NOMO-1 treated with DMSO at 0.1 percent for 48 hours (cell line): ENCODE data around the gene CAMKMT.

Experiments used
- DNase-seq: peaks from one replicate; lab custom pipeline; 2025; ENCODE audit not compliant: unreplicated experiment; lab: John Stamatoyannopoulos, UW

The CAMKMT gene

DNA sequence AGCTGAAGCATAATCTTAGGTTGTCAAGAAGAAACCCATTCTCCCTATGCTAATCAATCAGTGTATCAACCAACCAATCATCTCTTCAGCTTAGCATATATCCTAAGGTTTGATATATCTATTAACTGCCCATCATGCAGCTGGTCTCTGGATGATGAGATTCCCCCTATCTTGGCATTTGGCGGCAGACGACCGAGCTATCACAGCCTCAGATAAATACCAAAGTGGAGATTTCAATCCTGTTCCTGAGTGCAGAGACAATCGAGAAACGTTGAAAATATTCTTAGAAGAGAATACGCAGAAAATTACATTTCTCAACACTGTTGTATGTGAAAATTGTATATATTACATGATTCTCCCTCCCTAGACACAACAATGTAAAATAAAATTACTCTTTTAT, 320.7 kb downstream of the CAMKMT start:
- DNase-seq = no peak

DNA sequence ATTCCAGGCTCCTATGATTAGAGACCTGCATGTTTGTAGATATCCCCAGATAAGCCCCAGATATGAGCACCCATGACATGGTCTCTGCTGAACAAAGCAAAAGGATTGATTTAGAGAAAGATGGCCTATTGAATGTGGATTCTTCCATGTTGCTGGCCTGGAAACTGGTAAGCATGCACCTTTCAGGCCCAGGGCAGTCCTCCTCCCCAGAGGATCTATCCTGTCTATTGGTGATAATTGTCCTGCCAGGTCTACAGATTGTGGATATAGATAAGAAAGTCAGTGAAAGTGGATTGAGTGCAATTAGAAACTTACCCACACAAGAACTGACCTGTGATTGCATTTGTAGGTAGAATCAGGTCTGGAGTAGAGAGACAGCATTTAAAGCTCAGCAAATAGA, 322.8 kb downstream of the CAMKMT start:
- no peak for DNase-seq

DNA sequence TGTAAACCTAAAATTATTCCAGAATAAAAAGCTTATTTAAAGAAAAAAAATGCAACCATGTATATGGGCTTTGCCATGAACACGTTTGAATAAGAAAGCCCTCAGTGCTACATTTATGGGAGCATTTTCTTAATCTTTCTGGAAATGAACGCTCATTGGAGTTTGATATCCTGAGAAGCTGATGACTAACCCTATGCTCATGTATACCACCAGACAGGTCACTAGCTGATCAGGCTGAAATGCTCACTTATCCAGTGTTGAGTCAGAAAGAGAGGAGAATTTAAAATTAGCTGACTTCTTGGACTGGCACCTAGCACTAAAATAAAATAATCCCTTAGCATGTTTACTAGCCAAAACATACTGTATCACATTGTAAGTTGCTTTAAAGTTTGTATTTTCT, 324.8 kb downstream of the CAMKMT start:
- DNase-seq = no peak

DNA sequence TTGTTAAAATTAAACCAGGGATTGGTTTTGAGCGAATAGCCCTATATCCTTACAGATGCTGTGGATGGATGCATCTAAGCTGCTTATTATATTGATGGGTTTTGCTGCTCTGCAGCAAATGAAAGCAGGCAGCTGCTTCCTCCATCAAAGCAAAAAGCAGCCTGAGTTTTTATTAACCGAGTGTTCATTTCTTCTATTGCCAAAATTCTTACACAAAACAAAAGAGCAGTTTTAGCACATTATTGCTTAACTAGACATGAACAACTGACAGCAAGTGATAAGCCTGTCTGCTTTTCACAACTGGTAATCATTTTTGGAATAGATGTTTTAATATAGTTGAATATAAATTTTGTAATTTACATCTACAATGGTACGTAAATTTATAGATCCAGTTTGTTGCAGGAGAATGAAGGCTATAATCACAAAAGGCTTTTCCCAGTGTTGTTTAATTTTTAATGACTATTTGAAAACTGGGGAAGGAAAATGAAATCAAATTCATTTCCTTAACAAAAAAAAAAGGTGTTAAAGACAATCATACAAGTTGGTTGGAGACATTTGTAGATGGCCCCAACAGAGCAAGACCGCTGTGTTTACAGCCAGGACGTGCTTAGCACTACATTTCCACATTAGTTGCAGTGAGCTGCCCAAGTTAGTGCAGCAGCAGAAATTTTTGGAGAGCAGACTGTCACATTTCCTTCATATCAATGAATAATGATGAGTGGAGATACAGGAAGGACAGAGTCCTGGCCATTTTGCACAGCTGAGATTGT, 326.1 kb downstream of the CAMKMT start:
- no peak for DNase-seq

DNA sequence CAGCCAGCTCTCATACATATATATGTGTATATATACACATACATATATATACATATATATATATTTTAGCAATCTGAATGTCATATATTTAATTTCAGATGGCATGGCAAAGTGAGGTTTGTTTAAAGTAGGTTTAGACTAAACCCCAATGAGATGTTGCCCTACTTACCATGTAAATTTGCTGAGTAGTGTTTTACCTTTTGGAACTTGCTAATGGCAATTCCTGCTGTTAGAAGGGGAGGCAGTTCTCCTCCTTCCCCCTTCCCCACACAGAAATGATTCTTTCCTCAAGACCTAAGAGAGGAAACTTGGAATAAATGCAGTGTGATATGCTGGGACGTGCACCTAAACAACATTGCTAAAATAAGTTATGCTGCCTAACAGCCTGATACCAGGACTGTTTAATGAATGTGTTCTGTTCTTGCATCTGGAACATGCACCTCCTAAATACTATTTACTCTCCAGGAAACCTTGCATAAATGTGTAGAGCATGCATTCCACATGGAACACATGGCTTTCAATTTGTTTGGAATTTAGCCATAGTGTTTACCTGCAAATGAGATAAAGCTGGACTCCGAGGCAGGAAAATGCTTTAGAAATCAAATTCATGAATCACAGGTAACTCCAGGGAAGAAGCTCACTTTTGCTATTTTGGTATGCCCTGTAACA, 326.8 kb downstream of the CAMKMT start:
- no peak for DNase-seq

DNA sequence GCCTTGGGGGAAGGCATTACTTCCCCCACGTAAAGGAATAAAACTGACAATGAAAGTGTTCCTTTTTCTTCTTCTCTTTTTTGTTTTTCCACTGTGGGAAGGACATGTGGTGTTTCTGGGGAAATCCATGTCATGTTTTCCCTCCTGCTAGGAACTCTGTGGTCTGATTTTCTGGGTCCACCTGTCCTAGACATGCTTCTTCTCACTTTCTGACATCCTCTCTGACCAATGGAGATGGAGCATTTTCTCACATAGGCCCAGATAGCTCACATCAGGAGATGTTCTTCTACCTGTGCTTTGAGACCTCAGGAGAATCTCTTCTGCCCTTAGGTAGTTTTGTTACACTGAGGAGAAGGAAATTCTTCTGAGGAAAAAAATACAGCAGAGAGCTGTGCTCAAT, 327.8 kb downstream of the CAMKMT start:
- no peak for DNase-seq

DNA sequence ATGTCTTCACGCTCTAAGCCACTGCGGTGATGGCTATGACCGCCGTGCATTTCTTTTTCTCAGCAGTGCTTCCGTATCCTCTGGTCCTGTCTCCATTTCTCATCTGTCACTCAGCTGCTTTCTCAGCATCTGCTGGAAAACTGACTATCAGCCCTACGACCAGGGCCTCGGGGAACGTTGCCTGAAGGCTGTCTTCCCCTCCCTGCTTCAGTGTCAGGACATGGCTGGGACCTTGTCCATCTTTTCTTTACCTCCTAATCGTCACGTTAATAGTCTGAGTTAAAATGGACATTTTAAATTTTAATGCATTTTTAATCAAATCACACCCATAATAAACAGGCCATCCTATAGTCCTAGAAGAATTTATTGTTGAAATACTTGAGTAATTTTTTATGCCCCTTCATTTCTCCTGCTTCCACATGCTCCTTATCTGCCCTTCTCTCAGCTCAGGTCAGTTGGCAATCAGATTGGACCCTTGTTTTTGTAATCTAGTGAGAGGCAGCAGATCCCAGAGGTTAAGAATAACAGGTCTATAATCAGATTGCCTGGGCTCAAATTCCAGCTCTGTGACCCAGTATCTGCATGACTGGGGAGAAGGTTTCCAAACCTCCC, 329.5 kb downstream of the CAMKMT start:
- DNase-seq = no peak

DNA sequence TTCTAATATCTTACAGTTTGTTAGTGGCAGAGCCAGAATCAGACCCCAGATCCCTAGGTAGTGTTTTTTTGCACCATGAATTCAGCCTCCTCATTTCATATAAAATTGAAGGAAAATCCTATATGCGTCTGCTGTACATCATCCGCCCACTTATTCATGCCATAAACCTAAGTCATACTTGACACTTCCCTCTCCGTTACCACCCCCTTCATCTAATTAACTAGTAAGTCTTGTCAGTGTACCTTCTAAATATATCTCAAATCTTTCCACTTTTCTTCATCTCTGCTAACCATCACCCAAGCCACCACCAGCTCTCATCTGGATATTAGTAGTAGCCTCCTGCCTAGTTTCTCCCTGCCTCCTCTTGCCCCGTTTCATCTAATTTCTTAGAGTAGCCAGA, 331.1 kb downstream of the CAMKMT start:
- no peak for DNase-seq

DNA sequence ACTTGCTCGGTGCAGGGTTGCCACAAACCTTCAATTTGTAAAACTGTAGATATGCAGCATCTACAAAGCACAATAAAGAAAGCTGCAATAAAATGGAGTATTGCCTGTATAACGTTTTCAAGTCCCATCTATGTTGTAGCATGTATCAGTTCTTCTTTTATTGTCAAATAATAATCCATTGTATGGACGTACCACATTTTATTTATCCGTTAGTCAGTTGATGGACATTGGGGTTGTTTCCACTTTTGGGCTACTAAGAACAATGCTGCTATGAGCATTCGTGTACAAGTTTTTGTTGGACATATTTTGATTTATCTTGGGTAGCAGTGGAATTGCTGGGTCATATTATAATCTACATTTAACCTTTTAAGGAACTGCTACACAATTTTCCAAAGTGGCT, 339.1 kb downstream of the CAMKMT start:
- no peak for DNase-seq

DNA sequence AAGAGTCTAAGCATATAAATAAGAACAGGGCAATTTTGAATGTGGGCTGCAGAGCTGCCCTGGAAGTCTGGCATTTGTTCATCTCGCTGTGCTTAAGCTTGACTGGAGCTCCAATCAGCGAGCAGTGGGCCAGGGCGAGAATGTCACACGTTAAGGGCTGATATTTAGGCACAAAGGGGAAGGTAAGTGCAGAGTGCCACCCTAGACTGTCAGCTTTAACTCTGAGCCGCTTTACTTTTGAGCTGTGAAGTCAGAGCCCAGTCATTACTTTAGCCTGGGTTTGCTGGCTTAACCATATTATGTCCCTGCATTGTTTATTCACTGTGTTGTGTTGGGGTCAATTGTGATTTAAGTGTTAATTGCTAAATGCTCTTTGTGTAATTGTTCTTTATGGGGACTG, 343.6 kb downstream of the CAMKMT start:
- DNase-seq = no peak

DNA sequence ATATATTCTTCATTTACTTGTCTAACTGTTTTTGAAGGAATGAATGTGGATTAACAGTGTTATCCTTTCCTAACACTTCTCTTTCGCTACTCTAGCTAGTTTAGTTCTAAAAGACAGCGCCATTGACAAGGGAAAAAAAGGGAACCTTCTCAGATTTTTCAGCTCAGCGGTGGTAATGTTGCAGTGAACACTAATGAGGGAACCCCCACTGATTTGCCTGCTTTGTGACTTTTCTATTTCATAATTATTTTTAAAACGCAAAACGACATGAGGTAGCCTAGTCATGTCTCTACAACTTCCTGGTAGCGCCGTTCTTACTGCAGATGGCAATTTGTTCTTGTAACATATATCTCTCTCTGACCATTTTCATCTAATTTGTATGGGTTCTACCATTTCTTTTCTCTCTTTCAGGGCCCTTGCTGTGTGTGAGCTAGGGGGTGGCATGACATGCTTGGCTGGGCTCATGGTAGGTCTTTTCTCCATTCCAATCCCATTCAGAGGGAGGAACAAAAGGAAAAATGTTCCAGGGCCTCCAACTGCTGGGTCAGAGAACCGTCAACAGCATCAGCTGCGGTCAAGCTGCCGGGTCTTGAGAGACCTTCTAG, 344.2 kb downstream of the CAMKMT start:
- peak; percentile 42 for DNase-seq

- no peak for DNase-seq
These were observed 345.2 kb downstream of the CAMKMT start for GRCh38 chr2:44706681-44707553.

DNA sequence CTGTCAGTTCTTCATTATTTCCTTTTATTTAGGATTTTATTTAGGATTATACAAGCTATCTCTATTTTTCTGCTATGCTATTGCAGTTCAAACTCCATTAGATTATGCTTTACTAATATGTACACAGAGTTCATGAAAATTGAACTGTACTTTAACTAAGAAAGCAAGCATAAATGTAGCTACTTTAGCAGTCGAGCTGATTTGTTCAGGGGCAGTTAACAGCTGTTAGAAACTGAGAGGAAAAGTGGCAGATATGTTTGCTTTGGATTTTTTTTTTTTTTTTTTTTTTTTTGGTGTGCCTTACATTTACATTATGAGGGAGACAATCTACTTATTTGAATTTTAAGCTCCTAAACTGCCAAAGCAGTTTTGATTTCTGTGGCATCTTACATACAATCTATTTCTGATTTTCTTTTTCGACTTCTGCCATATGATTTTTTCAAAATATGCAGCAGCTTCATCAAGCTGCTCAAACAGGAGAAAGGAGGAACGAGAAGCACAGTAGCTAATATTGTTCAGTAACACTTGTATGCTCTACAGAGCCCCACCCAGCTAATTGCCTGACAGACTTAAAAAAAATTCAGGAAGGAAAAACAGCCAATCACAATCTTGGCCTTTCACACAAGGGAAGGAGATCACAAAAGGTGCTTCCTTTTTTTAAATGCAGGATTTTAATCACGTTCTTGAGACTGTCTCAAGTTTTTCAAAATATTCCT, 346.4 kb downstream of the CAMKMT start:
- DNase-seq = peak; percentile 95

DNA sequence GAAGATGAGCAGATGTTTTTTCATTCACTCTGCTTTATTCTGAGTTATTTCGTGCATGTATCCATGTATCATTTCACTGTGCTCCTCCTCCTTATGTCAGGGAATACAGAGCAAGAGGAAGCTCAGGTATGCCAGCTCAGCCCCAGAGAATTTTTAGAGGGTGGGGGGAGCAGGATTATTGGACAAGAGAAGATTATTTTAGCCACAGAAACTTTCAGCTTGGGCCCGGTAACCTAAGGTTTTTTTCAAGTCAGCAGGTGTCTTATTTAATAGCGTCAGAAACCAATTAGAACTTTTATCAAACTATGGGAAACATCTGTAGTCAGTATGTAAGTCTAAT, 346.9 kb downstream of the CAMKMT start:
- no peak for DNase-seq

GRCh38 chr2:44713170-44713569, 351.4 kb downstream of the CAMKMT start:
- no peak for DNase-seq

DNA sequence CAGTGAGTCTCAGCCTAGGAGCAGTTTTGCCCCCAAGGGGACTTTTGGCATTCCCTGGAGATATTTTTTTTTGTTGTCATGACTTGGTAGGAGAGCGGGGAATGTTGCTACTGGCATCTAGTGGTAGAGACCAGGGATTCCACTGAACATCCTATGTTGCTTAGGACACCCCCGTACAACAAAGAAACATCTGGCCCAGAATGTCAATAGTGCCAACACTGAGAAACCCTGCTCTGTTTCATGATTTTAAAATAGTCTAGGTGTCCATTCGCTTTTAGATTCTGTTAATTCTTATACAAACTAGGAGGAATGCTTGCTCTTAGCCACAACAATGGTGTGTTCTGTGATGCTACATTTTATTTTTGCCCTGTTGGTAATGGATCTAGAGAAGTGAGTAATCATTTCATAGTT, 353.9 kb downstream of the CAMKMT start:
- no peak for DNase-seq

DNA sequence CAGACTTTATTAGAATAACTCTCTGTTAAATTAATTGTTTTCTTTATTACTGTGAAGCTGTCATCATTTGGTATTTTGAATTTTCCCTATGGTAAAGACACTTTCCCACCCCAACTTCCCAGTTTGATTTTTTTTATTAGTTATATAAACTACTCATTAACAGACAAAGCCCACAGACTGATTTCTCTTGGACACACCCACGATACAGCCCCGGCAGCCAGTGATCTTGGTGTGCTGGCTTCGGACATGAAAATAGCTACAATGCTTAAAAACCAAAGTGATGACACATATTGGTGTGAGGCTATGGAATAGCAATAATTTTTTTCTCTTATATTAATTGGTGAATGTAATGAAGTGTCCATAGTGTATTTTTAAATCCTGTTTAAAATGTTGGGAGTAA, 354.4 kb downstream of the CAMKMT start:
- DNase-seq = no peak

DNA sequence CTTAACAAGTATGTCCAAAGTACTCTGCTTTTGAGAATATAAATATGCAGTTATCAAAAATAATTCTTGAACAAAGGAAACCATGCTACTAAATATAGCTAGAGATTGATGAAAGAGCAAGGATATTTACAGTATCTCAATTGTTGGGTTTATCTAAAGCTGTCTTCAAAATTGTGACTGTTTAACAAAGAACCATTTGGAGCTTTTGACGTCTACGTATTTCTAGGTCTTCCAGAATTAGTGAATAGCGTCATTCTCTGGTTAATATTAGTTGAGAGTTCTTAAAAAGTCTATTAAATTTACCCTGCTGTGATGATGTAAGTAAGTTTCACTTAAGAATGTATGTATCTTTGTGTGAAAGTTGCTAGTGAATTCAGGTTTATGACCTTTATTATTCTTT, 356.7 kb downstream of the CAMKMT start:
- DNase-seq = no peak

DNA sequence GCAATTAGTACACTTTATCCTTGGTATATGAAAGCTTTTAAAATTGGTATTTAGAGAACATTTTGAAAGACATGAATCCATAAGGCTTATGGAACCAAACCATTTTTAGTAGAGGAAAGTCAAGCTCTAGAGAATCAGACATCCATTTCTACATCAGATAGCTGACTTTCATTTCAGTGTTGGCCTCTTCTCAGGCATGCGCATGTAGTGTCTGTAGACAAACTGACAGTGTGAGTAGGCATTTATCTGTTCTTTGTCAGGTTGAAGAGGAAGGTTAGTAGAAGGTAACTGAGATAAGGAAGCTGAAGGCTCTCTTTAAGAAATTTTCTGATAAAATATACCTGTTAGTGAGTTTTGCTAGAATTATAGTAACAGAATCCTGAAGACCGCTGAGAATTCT, 357.8 kb downstream of the CAMKMT start:
- no peak for DNase-seq

- DNase-seq = no peak
These were observed 360.4 kb downstream of the CAMKMT start for GRCh38 chr2:44722026-44722625.
